ELF-1 (cell line): ENCODE measurements around the gene COX6A2.

ENCODE experiments used
- DNase-seq: peaks from one replicate; pipeline ENCODE4 v3.0.0-alpha.2; 2016; ENCODE audit warnings: low read depth, low spot score

Gene COX6A2

GRCh38 chr16:31410082-31410481 is 18.1 kb downstream of the COX6A2 start:
- no peak for DNase-seq

- DNase-seq = no peak
Observed at GRCh38 chr16:31409433-31409832, 18.7 kb downstream of the COX6A2 start.

- no peak for DNase-seq
Observed at GRCh38 chr16:31407406-31407805, 20.8 kb downstream of the COX6A2 start.

GRCh38 chr16:31404353-31405064 is 23.7 kb downstream of the COX6A2 start:
- no peak for DNase-seq

GRCh38 chr16:31403590-31404352 is 24.4 kb downstream of the COX6A2 start:
- DNase-seq = no peak

- DNase-seq = no peak
Observed at GRCh38 chr16:31402687-31403086, 25.5 kb downstream of the COX6A2 start.

GRCh38 chr16:31401436-31401835 is 26.7 kb downstream of the COX6A2 start:
- DNase-seq = no peak

GRCh38 chr16:31400191-31400590 is 28.0 kb downstream of the COX6A2 start:
- DNase-seq = no peak

GRCh38 chr16:31397701-31398100 is 30.5 kb downstream of the COX6A2 start:
- DNase-seq = no peak

GRCh38 chr16:31397096-31397660 is 31.0 kb downstream of the COX6A2 start:
- DNase-seq = no peak

- DNase-seq = no peak
Observed at GRCh38 chr16:31395647-31396046, 32.5 kb downstream of the COX6A2 start.

- no peak for DNase-seq
Observed at GRCh38 chr16:31393056-31393455, 35.1 kb downstream of the COX6A2 start, which contains the start of gene ITGAD. Gene ITGAD, plus strand, starts transcription at chr16:31393335. Its CDS starts 26 bp downstream, at chr16:31393361.

- no peak for DNase-seq
Observed at GRCh38 chr16:31390504-31391041, 37.6 kb downstream of the COX6A2 start.

- DNase-seq = no peak
Observed at GRCh38 chr16:31388535-31388934, 39.6 kb downstream of the COX6A2 start.

GRCh38 chr16:31386157-31386984 is 41.8 kb downstream of the COX6A2 start:
- DNase-seq = peak; percentile 33

GRCh38 chr16:31385680-31386079 is 42.5 kb downstream of the COX6A2 start:
- no peak for DNase-seq

GRCh38 chr16:31382485-31383161 is 45.5 kb downstream of the COX6A2 start:
- peak; percentile 83 for DNase-seq

GRCh38 chr16:31380201-31380600 is 48.0 kb downstream of the COX6A2 start:
- DNase-seq = no peak
